Caco-2 (cell line): ENCODE results near the gene BTBD9. TPM values are rescaled to one million over a fixed set of nuclear protein-coding genes. Genes with fewer than 3 reads are reported as not detected.

Source experiments
- BruUV-seq: library from RNA; stranded (reverse); fragments of 400-500 nt; replicated peaks from 2 replicates; lab custom pipeline; 2021; lab: Mats Ljungman, UMichigan
- CTCF ChIA-PET: fragments of 300-600 bp; sonication (Branson Sonifier 250); formaldehyde crosslinking; loops from one replicate; lab custom pipeline; 2022; ENCODE audit warnings: antibody characterized with exemption; lab: Charles Lee
- POLR2A ChIA-PET: fragments of 300-600 bp; sonication (Branson Sonifier 250); formaldehyde crosslinking; loops from one replicate; lab custom pipeline; 2022; ENCODE audit warnings: antibody characterized with exemption; lab: Charles Lee
- DNase-seq, 2 experiments: peaks; one replicate each; pipeline versions ENCODE4 v3.0.0 to v3.0.0-alpha.2; 2020 to 2022
- H3K27me3 ChIP-seq: replicated peaks from 2 replicates; pipeline ENCODE4 v1.6.0; 2011; ENCODE audit warnings: low read length; ENCODE audit not compliant: control insufficient read depth, insufficient read depth
- H3K36me3 ChIP-seq: 2 replicates; pipeline ENCODE4 v1.5.1; 2011; ENCODE audit warnings: low read length; ENCODE audit not compliant: control insufficient read depth, insufficient read depth
- H3K4me1 ChIP-seq: fragments of 250-450 bp; sonication (Bioruptor Pico); 2 replicates; pipeline ENCODE4 v1.5.1; 2020; ENCODE audit warnings: mild to moderate bottlenecking
- H3K4me3 ChIP-seq: 2 replicates; pipeline ENCODE4 v1.5.1; 2011; ENCODE audit warnings: low read depth, mild to moderate bottlenecking, control low read depth, low read length
- H3K9me3 ChIP-seq: fragments of 250-450 bp; sonication (Bioruptor Pico); 2 replicates; pipeline ENCODE4 v1.5.1; 2020; ENCODE audit warnings: mild to moderate bottlenecking, moderate library complexity
- H3K27ac Mint-ChIP-seq: one replicate; pipeline ENCODE4 v1.8.0; 2022; ENCODE audit warnings: mixed read lengths; ENCODE audit not compliant: unreplicated experiment
- H3K27me3 Mint-ChIP-seq: one replicate; pipeline ENCODE4 v1.8.0; 2022; ENCODE audit warnings: mixed read lengths; ENCODE audit not compliant: insufficient read depth, unreplicated experiment
- H3K36me3 Mint-ChIP-seq: one replicate; pipeline ENCODE4 v1.8.0; 2022; ENCODE audit warnings: mild to moderate bottlenecking, mixed read lengths; ENCODE audit not compliant: insufficient read depth, unreplicated experiment
- H3K4me1 Mint-ChIP-seq: one replicate; pipeline ENCODE4 v1.8.0; 2022; ENCODE audit warnings: low read depth, mixed read lengths; ENCODE audit not compliant: unreplicated experiment
- H3K4me3 Mint-ChIP-seq: one replicate; pipeline ENCODE4 v1.8.0; 2022; ENCODE audit warnings: mild to moderate bottlenecking, moderate library complexity, mixed read lengths; ENCODE audit not compliant: unreplicated experiment
- H3K9me3 Mint-ChIP-seq: one replicate; pipeline ENCODE4 v1.8.0; 2022; ENCODE audit warnings: mixed read lengths; ENCODE audit not compliant: unreplicated experiment
- intact Hi-C: fragments of 100-400 bp; cut with micrococcal nuclease; formaldehyde crosslinking; loops from one replicate; pipeline ENCODE4 v1.10.0; 2022; ENCODE audit not compliant: unreplicated experiment
- total RNA-seq: library from RNA; stranded (reverse); gene quantifications from 2 replicates; pipeline ENCODE4 v1.2.3, GENCODE V29; 2022
- TF ChIP-seq, protein P1 (sequence below), 2 experiments: fragments of 200-600 bp in 1 of 2; IDR thresholded peaks; 1 replicate in 1 of 2; 2 replicates in 1 of 2; pipeline versions ENCODE4 v1.5.1 to v1.8.0; 2011 to 2022; ENCODE audit warnings: antibody characterized with exemption in 1 of 2, control low read depth in 1 of 2, inconsistent platforms in 1 of 2, low read depth in 1 of 2, low read length in 1 of 2, mild to moderate bottlenecking in 1 of 2, moderate library complexity in 1 of 2; ENCODE audit not compliant: insufficient read depth in 1 of 2, severe bottlenecking in 1 of 2, unreplicated experiment in 1 of 2

Gene BTBD9
- total RNA-seq, 1 experiment from 2014 or later: 19.6 TPM

DNA sequence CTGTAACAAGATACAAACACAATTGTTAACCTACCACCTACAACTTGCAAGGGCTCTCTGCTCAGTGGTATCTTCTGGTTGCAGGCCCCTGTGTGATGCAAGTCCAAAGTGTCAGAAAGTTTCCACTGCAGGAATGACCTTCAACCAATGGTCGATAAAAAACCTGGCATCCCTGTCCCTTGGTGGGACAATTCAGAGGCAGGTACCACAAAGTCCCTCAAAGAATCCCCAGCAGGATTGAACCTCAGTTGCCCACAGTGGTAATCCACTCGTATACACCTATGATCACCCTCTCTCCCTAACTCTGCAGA is 47.3 kb upstream of the BTBD9 start:
- no peak for DNase-seq
- H3K4me1 ChIP-seq: no peaks in the 10 kb centered on the region
- intact Hi-C loops: no loop called here

DNA sequence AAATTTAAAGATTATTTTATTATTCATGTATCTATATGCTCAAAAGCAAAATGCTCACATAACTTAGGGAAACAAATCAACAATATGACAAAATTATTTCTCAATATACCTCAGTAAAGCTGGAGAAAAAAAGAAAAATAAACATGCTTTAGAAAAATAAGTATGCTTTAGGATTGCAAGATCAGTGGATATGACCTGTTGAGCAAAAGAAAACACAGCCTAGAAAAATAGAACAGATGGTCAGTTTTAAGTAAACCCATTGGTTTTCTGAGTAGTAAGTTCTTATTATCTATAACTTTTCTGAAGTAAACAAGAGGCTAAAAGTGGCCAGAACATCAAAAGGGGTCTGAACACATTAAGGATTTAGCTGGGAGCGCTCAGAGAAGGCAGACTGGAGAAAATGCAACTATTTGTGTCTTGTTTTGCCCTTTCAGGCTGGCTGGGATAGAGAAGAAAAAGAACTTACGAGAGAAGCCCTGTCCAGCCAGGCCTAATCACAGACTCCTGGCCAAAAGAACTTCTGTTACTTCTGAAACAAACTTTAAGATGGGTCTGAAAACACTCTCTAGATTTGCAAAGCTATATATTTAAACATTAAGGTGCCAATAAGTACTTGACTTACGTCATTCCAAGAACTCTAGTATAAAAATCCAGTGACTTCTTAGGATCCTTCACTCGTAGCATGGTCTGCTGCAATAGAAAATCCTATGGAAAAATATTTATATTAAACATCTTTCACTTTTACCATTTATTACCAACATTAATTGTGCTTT is 46.7 kb upstream of the BTBD9 start:
- Mint-ChIP-seq H3K27ac (no peak overlapping the region), H3K9me3 (no peaks in the 10 kb centered on the region), H3K4me1 (peaks cover 13% of the 10 kb centered on the region), H3K27me3 (no peaks in the 10 kb centered on the region), H3K36me3 (peaks cover 17% of the 10 kb centered on the region), H3K4me3 (no peak overlapping the region)
- BruUV-seq: no TSS peak
- ChIA-PET CTCF (no interaction called here), POLR2A (no interaction called here)
- no peaks in the 10 kb centered on the region for H3K27me3 ChIP-seq
- intact Hi-C loops: no loop called here
- peaks cover 3% of the 10 kb centered on the region for H3K36me3 ChIP-seq
- TF ChIP-seq, protein P1, sequence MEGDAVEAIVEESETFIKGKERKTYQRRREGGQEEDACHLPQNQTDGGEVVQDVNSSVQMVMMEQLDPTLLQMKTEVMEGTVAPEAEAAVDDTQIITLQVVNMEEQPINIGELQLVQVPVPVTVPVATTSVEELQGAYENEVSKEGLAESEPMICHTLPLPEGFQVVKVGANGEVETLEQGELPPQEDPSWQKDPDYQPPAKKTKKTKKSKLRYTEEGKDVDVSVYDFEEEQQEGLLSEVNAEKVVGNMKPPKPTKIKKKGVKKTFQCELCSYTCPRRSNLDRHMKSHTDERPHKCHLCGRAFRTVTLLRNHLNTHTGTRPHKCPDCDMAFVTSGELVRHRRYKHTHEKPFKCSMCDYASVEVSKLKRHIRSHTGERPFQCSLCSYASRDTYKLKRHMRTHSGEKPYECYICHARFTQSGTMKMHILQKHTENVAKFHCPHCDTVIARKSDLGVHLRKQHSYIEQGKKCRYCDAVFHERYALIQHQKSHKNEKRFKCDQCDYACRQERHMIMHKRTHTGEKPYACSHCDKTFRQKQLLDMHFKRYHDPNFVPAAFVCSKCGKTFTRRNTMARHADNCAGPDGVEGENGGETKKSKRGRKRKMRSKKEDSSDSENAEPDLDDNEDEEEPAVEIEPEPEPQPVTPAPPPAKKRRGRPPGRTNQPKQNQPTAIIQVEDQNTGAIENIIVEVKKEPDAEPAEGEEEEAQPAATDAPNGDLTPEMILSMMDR (IDR thresholded peaks at IDR 0.05; ENCODE audit: insufficient read depth in 1 of 2, low read depth in 1 of 2, low read length in 1 of 2, severe bottlenecking in 1 of 2, unreplicated experiment in 1 of 2): no peak
- no peaks in the 10 kb centered on the region for H3K9me3 ChIP-seq
- no peak for DNase-seq
- H3K4me1 ChIP-seq: no peaks in the 10 kb centered on the region
- no peak overlapping the region for H3K4me3 ChIP-seq

More for the DNA sequence above, 47.3 kb upstream of the BTBD9 start:
- Mint-ChIP-seq H3K27ac (no peak overlapping the region), H3K4me1 (peaks cover 13% of the 10 kb centered on the region), H3K36me3 (peaks cover 11% of the 10 kb centered on the region), H3K4me3 (no peak overlapping the region), H3K27me3 (no peaks in the 10 kb centered on the region), H3K9me3 (no peaks in the 10 kb centered on the region)
- ChIA-PET CTCF (no interaction called here), POLR2A (no interaction called here)
- TF ChIP-seq, protein P1 (IDR thresholded peaks at IDR 0.05; ENCODE audit: insufficient read depth in 1 of 2, low read depth in 1 of 2, low read length in 1 of 2, severe bottlenecking in 1 of 2, unreplicated experiment in 1 of 2): no peak
- Histone ChIP-seq H3K36me3 (peaks cover 3% of the 10 kb centered on the region), H3K9me3 (no peaks in the 10 kb centered on the region), H3K4me3 (no peak overlapping the region), H3K27me3 (no peaks in the 10 kb centered on the region)
- no TSS peak for BruUV-seq

DNA sequence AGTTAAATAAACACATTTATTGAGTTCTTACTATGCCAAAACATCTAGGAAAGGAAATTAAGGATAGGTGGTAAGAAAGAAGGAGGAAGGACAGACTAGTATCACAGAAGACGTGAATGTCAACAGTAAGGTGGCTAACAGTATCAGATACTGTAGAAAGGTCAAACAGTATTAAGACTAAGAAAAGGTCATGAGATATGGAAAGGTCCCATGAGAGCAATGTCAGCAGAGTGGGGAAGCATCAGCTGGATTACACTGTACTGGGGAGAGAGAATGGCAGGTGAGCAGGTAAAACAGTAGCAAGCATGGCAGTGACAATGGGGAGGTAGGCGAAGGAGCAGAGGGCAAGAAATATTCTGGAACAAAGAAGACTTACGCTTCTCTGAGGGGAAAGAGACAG is 45.2 kb upstream of the BTBD9 start:
- peaks cover 3% of the 10 kb centered on the region for H3K36me3 ChIP-seq
- H3K36me3 Mint-ChIP-seq: peaks cover 26% of the 10 kb centered on the region
- CTCF ChIA-PET: no interaction called here

More for the DNA sequence above, 45.2 kb upstream of the BTBD9 start:
- intact Hi-C loops: no loop called here
- Mint-ChIP-seq H3K27me3 (no peaks in the 10 kb centered on the region), H3K9me3 (no peaks in the 10 kb centered on the region), H3K27ac (no peak overlapping the region), H3K4me1 (peaks cover 13% of the 10 kb centered on the region), H3K4me3 (no peak overlapping the region)
- POLR2A ChIA-PET: no interaction called here
- H3K9me3 ChIP-seq: no peaks in the 10 kb centered on the region
- TF ChIP-seq, protein P1 (IDR thresholded peaks at IDR 0.05; ENCODE audit: insufficient read depth in 1 of 2, low read depth in 1 of 2, low read length in 1 of 2, severe bottlenecking in 1 of 2, unreplicated experiment in 1 of 2): no peak
- H3K4me1 ChIP-seq: no peaks in the 10 kb centered on the region
- BruUV-seq: no TSS peak
- H3K27me3 ChIP-seq: no peaks in the 10 kb centered on the region
- H3K4me3 ChIP-seq: no peak overlapping the region
- DNase-seq: no peak
